SK-N-SH (cell line): Measurements from ENCODE around the gene TXNDC12. TPM values are rescaled to one million over a fixed set of nuclear protein-coding genes. Genes with fewer than 3 reads are reported as not detected.
"Not testable (repeated sequence)": the region's sequence is repeated elsewhere in the genome, so short reads cannot be mapped to it uniquely, and the experiment has no call there.

Source experiments
- CTCF ChIA-PET: fragments of 300-600, 350-600 bp; formaldehyde crosslinking; extraction: SDS; loops from one replicate; lab custom pipeline; 2021; lab: Yijun Ruan, JAX
- POLR2A ChIA-PET: fragments of 350-600 bp; sonication (Branson Sonifier 250); formaldehyde crosslinking; extraction: SDS; loops from one replicate; lab custom pipeline; 2020; ENCODE audit warnings: antibody characterized with exemption, inconsistent platforms; lab: Yijun Ruan, JAX
- DNase-seq: peaks from one replicate; pipeline ENCODE4 v3.0.0; 2012
- H2AFZ ChIP-seq: fragments of 200-600 bp; sonication (generic); 2 replicates; pipeline ENCODE4 v1.8.1; 2016; ENCODE audit warnings: antibody characterized with exemption, mild to moderate bottlenecking, low read depth
- H3F3A ChIP-seq: fragments of 200-600 bp; sonication (generic); replicated peaks from 2 replicates; pipeline ENCODE3; 2016; ENCODE audit warnings: antibody characterized with exemption, mild to moderate bottlenecking; ENCODE audit not compliant: insufficient read depth
- H3K27ac ChIP-seq, 2 experiments: fragments of 200-500 bp in 1 of 2; fragments of 200-600 bp in 1 of 2; sonication (Bioruptor generic) in 1 of 2; sonication (generic), shearing (Covaris generic) in 1 of 2; 2 replicates each; pipeline versions ENCODE4 v1.5.1 to v1.6.1; 2014 to 2016; ENCODE audit warnings: low read depth in 2 of 2, inconsistent platforms in 1 of 2, low read length in 1 of 2, mild to moderate bottlenecking in 1 of 2, mixed read lengths in 1 of 2
- H3K27me3 ChIP-seq: fragments of 200-600 bp; sonication (generic), shearing (Covaris generic); 2 replicates; pipeline ENCODE4 v1.6.1; 2016; ENCODE audit warnings: mixed run types; ENCODE audit not compliant: insufficient read depth
- H3K36me3 ChIP-seq, 2 experiments: fragments of 200-500 bp in 1 of 2; fragments of 200-600 bp in 1 of 2; sonication (Bioruptor generic) in 1 of 2; sonication (generic) in 1 of 2; replicated peaks in 1 of 2; 2 replicates each; pipeline versions ENCODE3 to v1.5.1; 2014 to 2016; ENCODE audit warnings: low read length in 1 of 2, mild to moderate bottlenecking in 1 of 2; ENCODE audit not compliant: insufficient read depth in 2 of 2, control insufficient read depth in 1 of 2
- H3K4me1 ChIP-seq, 2 experiments: fragments of 200-500 bp in 1 of 2; fragments of 200-600 bp in 1 of 2; sonication (Bioruptor generic) in 1 of 2; sonication (generic), shearing (Covaris generic) in 1 of 2; 2 replicates each; pipeline versions ENCODE4 v1.5.1 to v1.6.1; 2014 to 2016; ENCODE audit warnings: low read depth in 1 of 2, low read length in 1 of 2, mixed run types in 1 of 2; ENCODE audit not compliant: insufficient read depth in 2 of 2, control insufficient read depth in 1 of 2
- H3K4me2 ChIP-seq: fragments of 200-600 bp; sonication (generic), shearing (Covaris generic); 2 replicates; pipeline ENCODE4 v1.6.1; 2017; ENCODE audit warnings: mixed run types
- H3K4me3 ChIP-seq, 2 experiments: fragments of 200-500 bp in 1 of 2; fragments of 200-600 bp in 1 of 2; sonication (Bioruptor generic) in 1 of 2; sonication (generic), shearing (Covaris generic) in 1 of 2; 2 replicates each; pipeline versions ENCODE4 v1.5.1 to v1.8.1; 2014 to 2016; ENCODE audit warnings: low read depth in 2 of 2, inconsistent platforms in 1 of 2, low read length in 1 of 2, mild to moderate bottlenecking in 1 of 2, mixed read lengths in 1 of 2, moderate library complexity in 1 of 2
- H3K79me2 ChIP-seq: fragments of 200-600 bp; sonication (generic); 2 replicates; pipeline ENCODE4 v1.8.1; 2017; ENCODE audit warnings: mild to moderate bottlenecking; ENCODE audit not compliant: insufficient read depth
- H3K9ac ChIP-seq: fragments of 200-600 bp; sonication (generic); 2 replicates; pipeline ENCODE4 v1.6.1; 2017; ENCODE audit warnings: mixed run types
- H3K9me2 ChIP-seq: fragments of 200-600 bp; sonication (generic); 2 replicates; pipeline ENCODE4 v1.6.1; 2017; ENCODE audit warnings: mixed run types
- H3K9me3 ChIP-seq: fragments of 200-600 bp; sonication (generic); 2 replicates; pipeline ENCODE4 v1.6.1; 2017; ENCODE audit warnings: mixed run types, mild to moderate bottlenecking, moderate library complexity
- H4K20me1 ChIP-seq: fragments of 200-600 bp; sonication (generic); 2 replicates; pipeline ENCODE4 v1.6.1; 2017; ENCODE audit warnings: mild to moderate bottlenecking, mixed run types; ENCODE audit not compliant: insufficient read depth
- CTCF ChIP-seq: fragments of 200-600 bp; sonication (generic); IDR thresholded peaks from 2 replicates; pipeline ENCODE4 v1.6.1; 2017; ENCODE audit warnings: antibody characterized with exemption, mild to moderate bottlenecking, moderate library complexity
- FOSL2 ChIP-seq: IDR thresholded peaks from 2 replicates; pipeline ENCODE4 v1.4.0; 2012; ENCODE audit warnings: low read depth, mild to moderate bottlenecking, moderate library complexity, borderline replicate concordance
- FOXJ3 ChIP-seq: sonication (generic); formaldehyde crosslinking; IDR thresholded peaks from 2 replicates; pipeline ENCODE4 v1.5.1; 2020; ENCODE audit warnings: mild to moderate bottlenecking, missing genetic modification reagents
- JUND ChIP-seq: IDR thresholded peaks from 2 replicates; pipeline ENCODE4 v1.4.0; 2012
- MEF2A ChIP-seq: IDR thresholded peaks from 2 replicates; pipeline ENCODE4 v1.4.0; 2012; ENCODE audit warnings: low read depth, borderline replicate concordance
- MXI1 ChIP-seq: IDR thresholded peaks from 2 replicates; pipeline ENCODE4 v1.6.1; 2012; ENCODE audit warnings: mild to moderate bottlenecking, low read depth, low read length, improper control_type of control experiment
- REST ChIP-seq: IDR thresholded peaks from 2 replicates; pipeline ENCODE4 v1.6.1; 2012; ENCODE audit warnings: mild to moderate bottlenecking, low read depth, low read length, moderate library complexity
- RXRA ChIP-seq: IDR thresholded peaks from 2 replicates; pipeline ENCODE4 v1.4.0; 2012; ENCODE audit warnings: low read depth, mild to moderate bottlenecking, borderline replicate concordance
- WGBS: methylation state at CpG from one replicate; pipeline ENCODE4 v1.1.6; 2017; ENCODE audit warnings: low lambda C conversion rate; 5-methylcytosine and 5-hydroxymethylcytosine counted together
- polyA plus RNA-seq, 3 experiments: library from polyadenylated mRNA; depleted of rRNA; stranded (reverse); fragments of >200 nt; gene quantifications; 2 replicates each; pipeline ENCODE4 v1.2.3, GENCODE V29; 2012
- TF ChIP-seq, protein P1 (sequence below): IDR thresholded peaks from 2 replicates; pipeline ENCODE4 v1.4.0; 2012; ENCODE audit warnings: low read depth

The TXNDC12 gene
- polyA plus RNA-seq, 1 of the 3 experiments (the other 2 are of a cell fraction), result 37.2 TPM

DNA sequence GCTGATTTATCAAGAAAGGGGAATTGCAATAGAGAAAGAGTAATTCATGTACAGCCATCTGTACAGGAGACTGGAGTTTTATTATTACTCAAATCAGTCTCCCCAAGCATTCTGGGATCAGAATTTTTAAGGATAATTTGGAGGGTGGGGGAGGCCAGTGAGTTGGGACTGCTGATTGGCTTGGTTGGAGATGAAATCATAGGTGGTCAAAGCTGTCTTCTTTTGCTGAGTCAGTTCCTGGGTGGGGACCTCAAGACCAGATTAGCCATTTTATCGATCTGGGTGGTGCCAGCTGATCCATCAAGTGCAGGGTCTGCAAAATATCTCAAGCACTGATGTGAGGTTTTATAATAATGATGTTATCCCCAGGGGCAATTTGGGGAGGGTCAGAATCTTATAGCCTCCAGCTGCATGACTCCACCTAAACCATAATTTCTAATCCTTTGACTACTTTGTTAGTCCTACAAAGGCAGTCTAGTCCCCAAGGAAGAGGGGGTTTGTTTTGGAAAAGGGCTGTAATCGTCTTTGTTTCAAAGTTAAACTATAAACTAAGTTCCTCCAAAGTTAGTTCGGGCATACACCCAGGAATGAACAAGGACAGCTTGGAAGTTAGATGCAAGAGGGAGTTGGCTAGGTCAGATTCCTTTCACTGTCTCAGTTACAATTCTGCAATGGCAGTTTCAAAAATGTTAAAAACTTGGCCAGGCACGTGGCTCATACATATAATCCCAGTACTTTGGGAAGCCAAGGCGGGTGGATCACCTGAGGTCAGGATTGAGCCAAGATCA, 47.6 kb downstream of the TXNDC12 start:
- Histone ChIP-seq H2AFZ (peak overlapping the region; percentile 76; the same call in 1 of the 2 replicates), H3K4me3 (no peak overlapping the region), H3K79me2 (no peaks in the 10 kb centered on the region), H3K9ac (no peak overlapping the region), H3K27me3 (no peaks in the 10 kb centered on the region), H3K27ac (no peak overlapping the region), H3K4me2 (no peak overlapping the region), H3K4me1 (peaks cover 0 to 18% of the 10 kb centered on the region in 2 experiments; a peak in 1 of 4 replicates), H3F3A (peaks cover 14% of the 10 kb centered on the region), H4K20me1 (no peaks in the 10 kb centered on the region), H3K36me3 (no peaks in the 10 kb centered on the region), H3K9me2 (no peaks in the 10 kb centered on the region), H3K9me3 (no peaks in the 10 kb centered on the region)
- WGBS, result 44% methylated on average over 5 of the region's 5 CpGs
- TF ChIP-seq JUND (no peak), FOXJ3 (CRISPR knock-in tag) (no peak), MXI1 (no peak), CTCF (no peak), FOSL2 (no peak), RXRA (no peak), MEF2A (no peak), REST (no peak)
- TF ChIP-seq, protein P1, sequence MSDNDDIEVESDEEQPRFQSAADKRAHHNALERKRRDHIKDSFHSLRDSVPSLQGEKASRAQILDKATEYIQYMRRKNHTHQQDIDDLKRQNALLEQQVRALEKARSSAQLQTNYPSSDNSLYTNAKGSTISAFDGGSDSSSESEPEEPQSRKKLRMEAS, result no peak
- POLR2A ChIA-PET, result no interaction called here
- CTCF ChIA-PET, result interaction anchor here (0.7 to 1.3 kb wide), 2 partner anchors 110 to 142 kb away, joined by 3 to 6 read pairs; no protein-coding TSS in a partner anchor
- DNase-seq, result no peak

DNA sequence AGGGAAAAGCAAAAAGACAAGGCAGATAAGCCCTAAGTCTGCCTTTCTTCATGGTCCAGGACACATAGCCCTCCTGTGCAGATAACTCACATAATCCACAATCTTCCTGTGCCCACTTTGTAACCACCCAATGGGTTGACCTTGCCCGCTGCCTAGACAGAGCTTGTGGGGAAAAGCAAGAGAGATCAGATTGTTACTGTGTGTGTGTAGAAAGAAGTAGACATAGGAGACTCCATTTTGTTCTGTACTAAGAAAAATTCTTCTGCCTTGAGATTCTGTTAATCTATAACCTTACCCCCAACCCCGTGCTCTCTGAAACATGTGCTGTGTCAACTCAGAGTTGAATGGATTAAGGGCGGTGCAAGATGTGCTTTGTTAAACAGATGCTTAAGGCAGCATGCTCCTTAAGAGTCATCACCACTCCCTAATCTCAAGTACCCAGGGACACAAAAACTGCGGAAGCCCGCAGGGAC, 48.9 kb downstream of the TXNDC12 start:
- H3K4me2 ChIP-seq, result peak overlapping the region; percentile 36; the same call in 1 of the 2 replicates
- peak overlapping the region; percentile 40; the same call in 1 of the 2 replicates for H3K9ac ChIP-seq
- POLR2A ChIA-PET, H3K79me2 ChIP-seq, H3K4me3 ChIP-seq, DNase-seq, H3K9me3 ChIP-seq, H3K36me3 ChIP-seq, H3K27me3 ChIP-seq, H3K9me2 ChIP-seq, H4K20me1 ChIP-seq: not testable (repeated sequence)
- H3K27ac ChIP-seq, result peak overlapping the region in 1 of 2 experiments; percentile 87; a peak in 2 of 4 replicates
- CTCF ChIA-PET, result interaction anchor here (1.1 to 3.2 kb wide), 3 partner anchors 100 to 202 kb away, joined by 3 to 30 read pairs (median 3); no protein-coding TSS in a partner anchor
- H3K4me1 ChIP-seq, result peaks cover 0 to 21% of the 10 kb centered on the region in 2 experiments; a peak in 1 of 4 replicates
- 85% methylated on average over 5 of the region's 5 CpGs for WGBS
- H2AFZ ChIP-seq, result peak overlapping the region; percentile 82
- peaks cover 14% of the 10 kb centered on the region for H3F3A ChIP-seq
